Measurements from ENCODE around the gene NDP. TPM values are rescaled to one million over a fixed set of nuclear protein-coding genes. Genes with fewer than 3 reads are reported as not detected.

NDP gene
- total RNA-seq, 4 donors from 2014 or later, result 0.52 TPM; not detected in 3

- WGBS, result 80% methylated on average over 1 of the region's 1 CpG
- no peak for DNase-seq (ENCODE audit: extremely low spot score)
- no peaks in the 10 kb centered on the region for H3K36me3 ChIP-seq
- no peak overlapping the region for H3K27ac ChIP-seq (replicated peaks in 1 of 4)
- intact Hi-C loops (cut with DNase I), result no loop called here
- H3K27me3 ChIP-seq, result no peaks in the 10 kb centered on the region
- H3K9me3 ChIP-seq, result no peaks in the 10 kb centered on the region
- no peaks in the 10 kb centered on the region for H3K4me1 ChIP-seq
- TF ChIP-seq POLR2AphosphoS5 (IDR thresholded peaks at IDR 0.05), result no peak
- TF ChIP-seq POLR2A (IDR thresholded peaks at IDR 0.05; ENCODE audit: low read depth), result no peak
- no peak for TF ChIP-seq CTCF (IDR thresholded peaks at IDR 0.05)
- TF ChIP-seq EP300 (IDR thresholded peaks at IDR 0.05), result no peak
- no peak overlapping the region for H3K4me3 ChIP-seq
These were observed 64.0 kb downstream of the NDP start for GRCh38 chrX:43909141-43909540.

DNA sequence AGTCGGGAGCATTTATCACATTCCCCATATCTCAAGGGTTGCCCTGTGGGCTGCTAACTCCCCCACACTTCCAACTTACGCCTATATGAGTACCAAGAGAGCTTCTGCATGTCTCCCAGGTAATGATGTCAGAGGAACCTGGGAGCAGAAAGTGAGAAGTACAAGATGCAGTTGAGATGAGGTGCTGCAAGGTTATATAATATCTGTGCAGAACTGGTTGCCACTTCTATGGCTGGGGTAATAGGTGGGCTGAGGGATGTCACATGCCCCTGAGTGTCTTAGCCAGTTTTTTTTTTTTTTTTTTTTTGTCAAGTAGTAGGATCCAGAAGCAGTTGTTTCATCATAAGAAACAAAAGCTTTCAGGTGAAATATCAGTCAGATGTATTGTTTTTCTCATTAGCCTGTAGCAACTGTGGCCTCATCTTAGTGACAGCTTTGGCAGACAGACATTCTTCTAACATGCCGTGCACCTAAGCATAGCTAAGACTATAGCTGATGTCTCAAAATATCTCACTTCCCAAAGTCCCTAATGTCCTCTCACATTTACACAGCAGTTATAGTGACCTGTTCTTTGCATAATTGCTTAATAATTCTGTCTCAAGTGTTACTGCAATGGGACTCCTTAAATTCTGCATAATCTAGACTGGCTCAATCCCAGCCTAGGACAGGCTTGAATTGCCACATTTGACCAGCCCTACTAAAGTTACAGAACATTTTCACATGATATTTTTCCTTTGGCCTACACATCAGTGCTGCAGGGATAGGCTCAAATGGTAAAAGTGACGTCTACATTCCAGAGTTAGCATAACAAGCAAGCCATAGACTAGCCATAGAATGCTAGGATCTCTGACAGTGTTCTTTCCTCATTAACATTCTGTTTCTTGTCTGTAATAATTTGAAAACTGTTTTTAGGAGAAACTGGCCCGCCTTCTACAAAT is 73.0 kb downstream of the NDP start:
- DNase-seq (ENCODE audit: extremely low spot score), result no peak
- H3K9me3 ChIP-seq, result no peaks in the 10 kb centered on the region
- H3K27ac ChIP-seq (replicated peaks in 1 of 4), result peak overlapping the region in 1 of 4 donors; percentile 2
- no peaks in the 10 kb centered on the region for H3K36me3 ChIP-seq
- no peaks in the 10 kb centered on the region for H3K27me3 ChIP-seq
- H3K4me1 ChIP-seq, result no peaks in the 10 kb centered on the region
- H3K4me3 ChIP-seq, result no peak overlapping the region
- WGBS, result 74% methylated on average over 5 of the region's 5 CpGs
- intact Hi-C loops (cut with DNase I), result no loop called here
- TF ChIP-seq POLR2AphosphoS5 (IDR thresholded peaks at IDR 0.05) (no peak), POLR2A (IDR thresholded peaks at IDR 0.05; ENCODE audit: low read depth) (no peak), EP300 (IDR thresholded peaks at IDR 0.05) (no peak), CTCF (IDR thresholded peaks at IDR 0.05) (no peak)

Other genes with a start within 250 kb of the NDP start
- 10 to 100 TPM; 37.1 to 87.8 (median 41.3) TPM for gene MAOB, start 90.9 kb downstream of the NDP start, total RNA-seq